ENCODE results near the gene NME3.

NME3 gene

DNA sequence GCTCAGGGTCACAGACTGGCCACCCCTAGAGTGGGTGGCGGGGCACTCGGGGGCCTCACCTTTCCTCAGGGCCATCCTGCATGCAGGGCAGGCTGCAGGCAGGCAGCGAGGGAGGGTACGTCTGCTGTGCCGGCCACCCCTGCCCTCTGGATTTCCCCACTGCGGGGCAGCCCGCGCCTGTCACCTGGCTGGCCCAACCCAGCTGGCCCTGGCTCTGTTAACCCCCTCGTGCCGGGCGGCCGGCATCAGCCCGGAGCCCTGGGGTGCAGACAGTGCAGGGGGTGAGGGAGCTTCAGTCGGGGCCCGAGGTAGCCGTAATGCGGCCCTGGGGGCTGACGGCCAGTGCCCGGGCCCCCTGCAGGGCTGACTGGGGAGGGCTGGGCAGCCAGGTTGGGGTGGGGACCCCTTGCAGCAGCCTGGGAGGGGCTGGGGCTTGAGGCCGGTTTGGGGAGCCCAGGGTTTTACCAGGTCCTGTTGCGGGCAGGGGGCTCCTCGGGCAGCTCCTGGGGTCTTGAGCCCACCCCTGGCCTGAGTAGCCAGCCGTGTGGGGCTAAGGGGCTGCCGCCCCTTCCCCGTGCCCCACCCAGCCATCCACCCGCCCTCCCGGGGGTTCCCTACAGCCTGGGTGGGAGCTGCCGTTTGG, 22.4 kb upstream of the NME3 start, which contains the start of gene IGFALS:
Gene IGFALS, minus strand, starts transcription at position 128 of the 643 bp plus-strand sequence. Its CDS starts 53 bp downstream, at position 75.
- no peak for DNase-seq (ENCODE audit: low read depth)

GRCh38 chr16:1792836-1793577, 21.7 kb upstream of the NME3 start:
- no peak for DNase-seq (ENCODE audit: low read depth)

- no peak for DNase-seq (ENCODE audit: low read depth)
These were observed 20.8 kb upstream of the NME3 start for GRCh38 chr16:1791943-1792812.

GRCh38 chr16:1791256-1791942, 20.1 kb upstream of the NME3 start:
- DNase-seq (ENCODE audit: low read depth), result no peak

DNA sequence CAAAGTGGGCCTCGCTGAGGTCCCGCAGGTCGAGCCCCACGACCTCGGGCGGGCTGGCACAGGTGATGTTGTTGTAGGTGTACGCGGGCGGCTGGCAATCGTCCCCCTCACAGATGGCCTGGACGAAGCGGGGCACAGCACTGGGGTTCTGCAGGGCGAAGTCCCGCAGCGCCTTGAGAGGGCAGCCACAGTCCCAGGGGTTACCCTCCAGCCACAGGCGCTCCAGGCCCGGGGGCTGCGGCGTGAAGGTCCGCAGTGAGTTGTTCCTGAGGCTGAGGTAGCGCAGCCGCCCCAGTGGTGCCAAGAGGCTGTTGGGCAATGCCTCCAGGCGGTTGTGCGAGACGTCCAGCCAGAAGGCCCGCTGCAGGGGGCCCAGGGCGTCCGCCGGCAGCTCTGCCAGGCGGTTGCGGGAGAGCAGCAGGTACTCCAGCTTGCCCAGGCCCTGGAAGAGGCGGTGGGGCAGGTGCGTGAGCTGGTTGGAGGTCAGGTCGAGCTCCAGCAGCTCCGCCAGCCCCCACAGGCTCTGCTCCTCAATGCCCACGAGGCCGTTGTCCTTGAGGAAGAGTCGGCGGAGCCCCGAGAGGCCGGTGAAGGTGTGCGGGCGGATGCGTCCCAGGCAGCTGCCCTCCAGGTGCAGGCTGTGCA, 19.4 kb upstream of the NME3 start:
- no peak for DNase-seq (ENCODE audit: low read depth)

GRCh38 chr16:1790261-1790610, 18.9 kb upstream of the NME3 start:
- no peak for DNase-seq (ENCODE audit: low read depth)

- DNase-seq (ENCODE audit: low read depth), result no peak
These were observed 18.3 kb upstream of the NME3 start for GRCh38 chr16:1789643-1790045.

DNA sequence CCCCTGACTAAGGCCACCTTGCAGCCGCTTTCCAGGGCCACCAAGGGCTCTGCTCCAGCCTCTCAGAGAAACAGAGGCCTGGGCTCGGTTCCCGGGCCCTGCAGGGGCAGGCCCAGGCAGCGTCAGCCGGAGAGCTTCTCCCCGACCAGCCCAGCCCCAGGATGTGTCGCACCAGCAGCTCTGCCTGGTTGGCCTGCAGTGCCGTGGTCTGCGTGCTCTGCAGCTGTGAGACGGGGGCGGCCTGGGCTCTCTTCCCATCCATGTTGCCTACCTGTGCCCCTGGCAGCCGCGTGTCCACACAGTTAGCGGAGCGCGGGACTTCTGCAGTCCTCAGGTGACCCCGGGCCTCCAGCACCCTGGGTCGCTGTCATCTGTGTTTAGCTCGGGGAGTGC, 17.4 kb upstream of the NME3 start:
- no peak for DNase-seq (ENCODE audit: low read depth)

- DNase-seq (ENCODE audit: low read depth), result no peak
These were observed 16.9 kb upstream of the NME3 start for GRCh38 chr16:1788095-1788707.

DNA sequence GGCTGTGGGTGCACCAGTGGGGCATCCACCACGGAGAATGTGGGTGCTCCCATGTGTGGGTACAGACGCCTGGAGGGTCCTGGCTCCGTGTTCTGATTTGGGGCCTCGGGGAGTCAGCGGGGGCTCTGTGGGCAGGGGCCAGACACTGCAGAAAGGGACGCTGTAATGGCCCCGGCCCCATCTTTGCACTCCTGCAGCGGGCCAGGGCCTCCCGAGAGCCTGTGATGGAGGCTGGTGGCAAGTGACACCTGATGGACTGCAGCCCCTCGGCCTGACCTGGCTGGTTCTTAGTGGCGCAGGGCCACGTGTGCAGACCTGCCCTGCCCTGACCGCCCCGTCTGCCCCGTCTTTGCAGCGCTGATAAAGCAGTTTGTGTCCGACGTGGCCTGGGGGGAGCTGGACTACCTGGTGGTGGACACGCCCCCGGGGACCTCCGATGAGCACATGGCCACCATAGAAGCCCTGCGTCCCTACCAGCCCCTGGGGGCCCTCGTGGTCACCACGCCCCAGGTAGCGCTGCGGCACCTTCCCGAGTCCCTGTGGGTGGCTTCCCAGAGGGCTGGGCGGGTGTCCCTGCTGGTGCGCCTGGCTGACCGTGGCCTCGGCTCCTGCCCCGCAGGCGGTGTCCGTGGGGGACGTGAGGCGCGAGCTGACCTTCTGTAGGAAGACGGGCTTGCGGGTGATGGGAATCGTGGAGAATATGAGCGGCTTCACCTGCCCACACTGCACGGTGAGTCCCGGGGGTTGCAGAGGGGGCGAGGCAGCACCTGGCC, 16.2 kb upstream of the NME3 start:
- no peak for DNase-seq (ENCODE audit: low read depth)

- DNase-seq (ENCODE audit: low read depth), result no peak
These were observed 15.6 kb upstream of the NME3 start for GRCh38 chr16:1787056-1787321.

- DNase-seq (ENCODE audit: low read depth), result no peak
These were observed 15.1 kb upstream of the NME3 start for GRCh38 chr16:1786242-1787055.

DNA sequence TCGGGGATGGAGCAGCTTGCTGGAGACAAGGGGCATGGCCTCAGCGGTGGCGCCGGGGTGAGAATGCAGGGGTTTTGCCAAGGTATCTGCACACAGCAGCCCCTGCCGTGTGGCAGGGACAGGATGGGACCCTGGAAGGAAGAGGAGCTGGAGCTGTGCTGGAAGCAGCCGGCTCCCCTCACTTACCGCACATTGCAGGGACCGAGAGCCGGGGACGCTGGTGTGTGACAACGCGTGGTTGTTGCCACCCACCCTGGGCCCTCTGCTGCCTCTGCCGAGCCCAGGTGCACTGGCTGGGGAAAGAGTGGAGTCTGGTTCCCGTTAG, 14.5 kb upstream of the NME3 start:
- no peak for DNase-seq (ENCODE audit: low read depth)

DNA sequence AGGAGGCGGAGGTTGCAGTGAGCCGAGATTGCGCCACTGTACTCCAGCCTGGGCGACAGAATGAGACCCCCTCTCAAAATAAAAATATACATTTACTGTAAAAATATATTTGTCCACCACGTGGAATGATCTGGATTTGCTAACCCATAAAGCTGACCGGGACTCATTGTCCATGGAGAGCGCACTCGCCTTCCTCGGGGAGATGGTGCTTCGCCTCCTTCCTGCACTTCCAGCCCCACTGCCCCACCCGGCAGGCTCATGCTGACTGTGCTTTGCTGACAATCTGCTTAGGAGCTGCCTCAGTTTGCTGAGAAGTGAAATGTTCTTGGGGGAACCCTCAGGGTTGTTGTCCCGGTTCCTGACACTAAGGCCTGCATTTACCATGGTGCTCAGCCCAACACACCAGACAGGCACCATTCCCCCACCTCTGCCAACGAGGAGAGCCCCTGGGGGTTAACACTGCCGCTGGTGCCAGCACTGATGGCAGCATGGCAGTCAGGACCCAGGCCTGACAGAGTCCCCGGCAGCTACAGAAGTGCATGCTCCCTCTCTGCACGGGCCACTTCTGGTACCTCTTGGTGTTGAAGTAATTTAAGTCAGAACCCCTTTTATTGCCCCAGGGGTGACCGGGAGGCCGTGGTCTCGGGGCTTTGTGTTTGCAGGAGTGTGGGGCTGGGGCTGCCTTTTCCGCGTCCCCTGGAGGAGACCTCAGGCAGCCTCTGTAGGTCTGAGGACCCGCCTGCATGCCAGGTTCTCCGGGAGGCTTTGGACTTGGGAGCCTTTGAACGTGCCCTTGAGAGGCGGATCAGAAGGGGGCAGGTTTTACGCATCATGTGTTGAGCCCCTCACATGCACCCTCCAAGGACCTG, 13.9 kb upstream of the NME3 start:
- DNase-seq (ENCODE audit: low read depth), result no peak

DNA sequence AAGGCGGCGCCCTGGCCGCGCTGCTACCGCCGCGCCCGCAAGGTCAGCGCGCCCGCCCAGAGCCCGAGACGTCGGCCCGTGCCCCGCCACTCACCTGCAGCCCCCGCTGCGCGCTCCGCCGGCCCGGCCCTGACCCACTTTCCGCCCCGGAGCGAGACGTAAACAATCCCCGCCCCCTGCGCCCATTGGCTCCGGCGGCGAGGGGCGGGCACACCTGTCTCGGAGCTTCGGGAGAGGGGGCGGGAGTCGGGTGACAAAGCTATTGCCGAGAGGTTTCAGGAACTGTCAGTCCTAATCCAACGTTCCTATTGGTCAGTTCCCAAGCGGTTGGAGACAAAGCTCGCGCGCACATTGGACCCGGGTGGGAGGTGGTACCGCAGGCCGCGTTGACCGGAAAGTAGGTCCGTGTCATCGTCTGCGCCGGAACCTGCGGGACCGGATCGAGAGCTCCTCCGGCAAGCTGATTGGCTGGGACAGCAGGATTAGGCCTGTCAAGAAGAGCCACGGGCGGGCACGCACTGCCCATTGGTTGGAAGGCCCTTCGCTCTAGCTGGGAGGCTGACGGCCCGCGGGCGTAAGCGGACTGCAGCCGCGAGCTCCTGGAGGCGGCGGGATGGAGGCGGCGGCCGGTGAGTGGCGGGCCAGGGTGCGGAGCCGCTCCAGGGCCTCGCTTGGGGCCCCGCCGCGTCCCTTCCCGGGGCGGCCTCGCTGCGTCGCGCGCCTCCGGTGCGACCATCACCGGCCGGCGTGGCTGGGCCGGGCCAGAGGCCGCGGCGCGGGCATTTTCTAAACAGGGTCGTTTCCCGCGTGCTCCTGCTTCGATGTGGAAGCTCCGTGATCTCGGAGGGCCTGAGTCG, 11.3 kb upstream of the NME3 start, which contains the start of the genes NUBP2 and SPSB3:
Gene NUBP2, plus strand, starts transcription at position 553 of the 857 bp plus-strand sequence. Its CDS starts 61 bp downstream, at position 614.
Gene SPSB3, minus strand, starts transcription at position 164 of the 857 bp plus-strand sequence. CDS start 1,088 bp downstream, outside the sequence.
- DNase-seq (ENCODE audit: low read depth), result peak; percentile 100

DNA sequence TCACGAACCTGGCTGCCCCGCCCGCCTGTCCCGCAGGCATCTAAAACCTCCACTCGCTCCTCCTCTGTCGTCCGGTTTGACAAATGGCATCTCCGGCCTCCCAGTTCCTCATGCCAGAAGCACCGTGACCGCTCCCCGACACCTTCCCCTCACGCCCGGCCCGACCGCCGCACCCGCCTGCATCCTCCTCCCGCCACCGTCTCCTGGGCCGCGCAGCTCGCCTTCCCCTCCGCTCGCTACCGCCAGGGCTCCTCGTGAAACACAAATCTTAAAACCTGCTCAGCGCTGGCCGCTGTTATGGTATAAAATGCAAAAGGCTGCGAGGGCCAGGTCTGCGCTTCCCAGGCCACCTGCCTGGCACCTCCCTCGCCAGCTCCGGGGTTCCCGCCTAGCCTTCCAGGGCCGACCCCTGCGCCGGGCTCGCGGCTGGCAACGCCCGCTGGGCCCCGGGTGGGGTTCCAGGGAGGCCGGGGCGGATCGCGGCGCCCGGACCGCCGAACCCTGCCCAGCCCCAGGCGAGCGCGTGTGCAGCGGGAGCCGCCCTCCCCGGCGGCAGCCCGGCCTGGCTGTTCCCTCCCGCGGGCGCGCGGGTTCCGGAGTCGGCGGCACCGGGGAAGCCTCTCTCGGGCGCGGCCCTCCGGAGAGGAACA, 10.5 kb upstream of the NME3 start:
- no peak for DNase-seq (ENCODE audit: low read depth)

- no peak for DNase-seq (ENCODE audit: low read depth)
These were observed 9.9 kb upstream of the NME3 start for GRCh38 chr16:1781254-1781653.
